Neural crest cell (in vitro differentiated cells): Measurements from ENCODE around the gene CIDEA. TPM values are rescaled to one million over a fixed set of nuclear protein-coding genes. Genes with fewer than 3 reads are reported as not detected.

ENCODE experiments used
- DNase-seq: peaks from one replicate; pipeline ENCODE4 v3.0.0; 2021; ENCODE audit warnings: low read depth, mixed read lengths, low spot score
- H3K27ac Mint-ChIP-seq: one replicate; pipeline ENCODE4 v1.8.0; 2021; ENCODE audit warnings: mild to moderate bottlenecking, mixed read lengths; ENCODE audit not compliant: unreplicated experiment
- H3K27me3 Mint-ChIP-seq: 2 replicates; pipeline ENCODE4 v1.8.0; 2021; ENCODE audit warnings: low read depth, mild to moderate bottlenecking, mixed read lengths
- H3K36me3 Mint-ChIP-seq: 2 replicates; pipeline ENCODE4 v1.8.0; 2021; ENCODE audit warnings: low read depth, mild to moderate bottlenecking, mixed read lengths
- H3K4me1 Mint-ChIP-seq: 2 replicates; pipeline ENCODE4 v1.8.0; 2021; ENCODE audit warnings: mixed read lengths
- H3K4me3 Mint-ChIP-seq: one replicate; pipeline ENCODE4 v1.8.0; 2021; ENCODE audit warnings: mild to moderate bottlenecking, mixed read lengths
- H3K9me3 Mint-ChIP-seq: 2 replicates; pipeline ENCODE4 v1.8.0; 2021; ENCODE audit warnings: mixed read lengths
- CTCF ChIP-seq: fragments of 200-600 bp; sonication (generic); conservative IDR thresholded peaks from 2 replicates; pipeline ENCODE4 v1.5.0; 2021; ENCODE audit warnings: antibody characterized with exemption, mild to moderate bottlenecking
- total RNA-seq: library from RNA; stranded (reverse); gene quantifications from 2 replicates; pipeline ENCODE4 v1.2.1, GENCODE V29; 2021

CIDEA gene
- total RNA-seq, 1 donor from 2014 or later = not detected

- Mint-ChIP-seq H3K4me3 (no peak overlapping the region), H3K27me3 (peaks cover 71% of the 10 kb centered on the region), H3K4me1 (peaks cover 22% of the 10 kb centered on the region), H3K36me3 (no peaks in the 10 kb centered on the region), H3K27ac (no peak overlapping the region), H3K9me3 (no peaks in the 10 kb centered on the region)
- no peak for DNase-seq
- no peak for TF ChIP-seq CTCF
Measured at GRCh38 chr18:12256951-12257350, 2.8 kb downstream of the CIDEA start.

GRCh38 chr18:12257996-12258718 is 4.0 kb downstream of the CIDEA start:
- TF ChIP-seq CTCF = no peak
- H3K27ac Mint-ChIP-seq = no peak overlapping the region
- H3K36me3 Mint-ChIP-seq = no peaks in the 10 kb centered on the region
- H3K4me3 Mint-ChIP-seq = no peak overlapping the region
- no peak for DNase-seq
- no peaks in the 10 kb centered on the region for H3K9me3 Mint-ChIP-seq
- H3K27me3 Mint-ChIP-seq = peaks cover 61% of the 10 kb centered on the region
- H3K4me1 Mint-ChIP-seq = peaks cover 22% of the 10 kb centered on the region

GRCh38 chr18:12258719-12259705 is 4.9 kb downstream of the CIDEA start:
- Mint-ChIP-seq H3K27me3 (peaks cover 53% of the 10 kb centered on the region), H3K9me3 (no peaks in the 10 kb centered on the region), H3K36me3 (no peaks in the 10 kb centered on the region), H3K4me1 (peaks cover 14% of the 10 kb centered on the region), H3K27ac (no peak overlapping the region), H3K4me3 (no peak overlapping the region)
- no peak for DNase-seq
- TF ChIP-seq CTCF = no peak

- Mint-ChIP-seq H3K9me3 (no peaks in the 10 kb centered on the region), H3K27me3 (peaks cover 16% of the 10 kb centered on the region), H3K27ac (no peak overlapping the region), H3K36me3 (no peaks in the 10 kb centered on the region), H3K4me3 (no peak overlapping the region), H3K4me1 (no peaks in the 10 kb centered on the region)
- DNase-seq = no peak
- no peak for TF ChIP-seq CTCF
Measured at GRCh38 chr18:12262748-12263147, 8.6 kb downstream of the CIDEA start.

GRCh38 chr18:12264864-12265263 is 10.7 kb downstream of the CIDEA start:
- no peak for TF ChIP-seq CTCF
- H3K4me3 Mint-ChIP-seq = no peak overlapping the region
- no peak for DNase-seq
- no peaks in the 10 kb centered on the region for H3K9me3 Mint-ChIP-seq
- H3K27ac Mint-ChIP-seq = no peak overlapping the region
- no peaks in the 10 kb centered on the region for H3K4me1 Mint-ChIP-seq
- H3K27me3 Mint-ChIP-seq = peaks cover 7% of the 10 kb centered on the region
- H3K36me3 Mint-ChIP-seq = no peaks in the 10 kb centered on the region
